HG03469 (cell line): ENCODE results near the gene IGLL1.
"Not testable (repeated sequence)": the region's sequence is repeated elsewhere in the genome, so short reads cannot be mapped to it uniquely, and the experiment has no call there.

Experiments used
- ATAC-seq: cut with Tn5 transposase; IDR thresholded peaks from one replicate; pipeline ENCODE4 v1.9.1; 2021; ENCODE audit warnings: mild to moderate bottlenecking, moderate library complexity, moderate number of reproducible peaks; ENCODE audit not compliant: unreplicated experiment

IGLL1 gene

DNA sequence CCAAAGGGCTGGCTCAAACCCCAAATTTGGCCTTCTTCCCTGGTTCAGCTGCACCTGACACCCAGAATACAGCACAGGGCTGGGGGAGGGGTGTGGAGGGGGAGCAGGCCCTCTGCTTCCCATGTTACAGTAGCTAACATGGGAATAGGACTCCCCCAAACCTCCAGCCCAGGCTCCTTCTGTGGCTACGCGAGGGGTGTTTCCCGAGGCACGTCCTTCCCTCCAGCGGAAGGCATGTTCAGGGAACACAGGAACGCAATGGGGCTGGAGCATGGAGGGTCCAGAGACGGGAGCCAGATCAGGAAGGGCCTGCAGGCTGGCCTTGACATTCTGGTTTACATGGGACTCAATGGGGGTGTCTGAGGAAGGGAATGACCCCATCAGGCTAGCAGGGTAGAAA lies 11.8 kb upstream of the IGLL1 start:
- ATAC-seq: no peak

DNA sequence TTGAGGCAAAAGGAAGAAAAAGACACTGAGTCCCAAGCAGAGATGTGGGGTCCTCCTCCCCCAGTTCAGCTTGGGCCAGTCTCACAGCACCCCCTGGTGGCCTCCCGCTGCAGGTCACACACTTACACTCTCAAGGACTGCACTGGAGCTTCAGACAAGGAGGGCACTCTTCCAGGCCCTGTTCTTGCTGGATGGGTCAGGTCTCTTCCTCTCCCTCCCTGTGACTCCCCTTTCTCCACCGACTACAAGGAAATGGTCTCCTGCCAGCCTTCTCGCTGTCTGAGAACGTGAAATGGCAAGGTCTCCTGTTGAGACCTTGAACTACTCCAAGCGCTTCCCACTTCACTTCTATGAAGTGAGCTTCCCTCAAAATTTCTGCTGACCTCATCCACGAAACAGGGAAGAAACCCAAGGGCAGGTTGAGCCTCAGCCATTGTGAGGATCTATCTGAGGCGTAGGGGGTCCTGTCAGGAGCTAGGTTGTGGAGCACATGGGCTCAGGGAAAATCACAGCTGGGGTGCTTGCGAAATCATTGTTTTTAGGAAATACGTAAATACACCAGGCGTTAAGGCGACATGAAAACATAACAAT lies 11.2 kb upstream of the IGLL1 start:
- no peak for ATAC-seq

DNA sequence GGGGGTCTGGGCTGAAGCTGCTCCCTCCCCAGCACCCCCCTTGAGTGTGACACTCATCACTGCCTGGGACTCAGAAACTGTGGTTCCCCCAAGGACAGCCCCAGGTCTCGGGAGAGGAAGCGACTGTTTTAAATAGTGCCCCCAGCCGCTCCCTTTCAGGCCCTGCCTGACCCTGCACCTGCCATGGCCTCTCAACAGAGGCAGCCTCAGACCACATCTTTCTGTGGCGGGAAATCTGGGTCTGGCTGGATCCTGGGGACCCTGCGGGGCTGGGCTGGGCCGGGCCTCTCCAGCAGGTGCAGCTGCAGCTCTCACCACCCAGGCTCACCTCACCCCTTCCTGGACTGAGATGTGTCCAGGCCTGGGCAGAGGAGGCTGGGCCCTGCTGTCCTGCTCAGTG lies 3.7 kb upstream of the IGLL1 start:
- ATAC-seq: no peak

DNA sequence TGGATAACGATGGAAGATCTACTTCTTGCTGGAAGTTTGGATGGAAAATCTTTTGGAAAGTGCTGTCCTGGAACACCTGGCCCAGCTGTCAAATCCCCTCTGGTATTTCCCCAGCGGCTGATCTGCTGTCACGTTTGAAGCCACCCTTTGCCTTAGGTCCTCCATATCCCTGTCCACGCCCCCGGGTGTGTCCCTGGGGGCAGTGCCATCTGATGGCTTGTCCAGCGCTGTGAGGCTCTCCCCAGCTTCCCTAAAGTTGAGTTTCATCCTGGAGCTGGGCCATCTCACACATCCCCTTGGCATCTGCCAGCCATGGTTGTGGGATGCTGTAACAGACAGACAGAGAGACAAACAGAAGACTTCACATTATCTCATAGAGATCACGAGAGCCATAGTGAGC lies 3.1 kb upstream of the IGLL1 start:
- ATAC-seq: no peak

DNA sequence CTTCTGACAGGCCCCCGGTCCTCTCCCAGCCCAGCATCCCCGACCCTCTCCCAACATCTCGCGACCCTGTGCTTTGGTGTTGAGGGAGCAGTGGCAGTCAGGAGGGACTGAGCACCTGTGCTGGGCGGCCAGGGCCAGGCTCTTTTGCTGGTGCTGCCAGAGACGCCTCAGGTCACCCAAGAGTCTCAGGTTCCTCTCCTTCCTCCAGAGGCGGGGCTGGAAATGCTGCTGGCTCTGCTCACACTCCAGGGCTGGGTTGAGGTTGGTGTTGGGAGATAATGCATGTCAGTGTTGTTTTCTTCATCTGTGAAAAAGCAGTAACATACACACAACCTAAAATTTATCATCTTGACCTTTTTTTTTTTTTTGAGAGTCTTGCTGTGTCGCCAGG lies 1.2 kb upstream of the IGLL1 start:
- ATAC-seq: no peak

DNA sequence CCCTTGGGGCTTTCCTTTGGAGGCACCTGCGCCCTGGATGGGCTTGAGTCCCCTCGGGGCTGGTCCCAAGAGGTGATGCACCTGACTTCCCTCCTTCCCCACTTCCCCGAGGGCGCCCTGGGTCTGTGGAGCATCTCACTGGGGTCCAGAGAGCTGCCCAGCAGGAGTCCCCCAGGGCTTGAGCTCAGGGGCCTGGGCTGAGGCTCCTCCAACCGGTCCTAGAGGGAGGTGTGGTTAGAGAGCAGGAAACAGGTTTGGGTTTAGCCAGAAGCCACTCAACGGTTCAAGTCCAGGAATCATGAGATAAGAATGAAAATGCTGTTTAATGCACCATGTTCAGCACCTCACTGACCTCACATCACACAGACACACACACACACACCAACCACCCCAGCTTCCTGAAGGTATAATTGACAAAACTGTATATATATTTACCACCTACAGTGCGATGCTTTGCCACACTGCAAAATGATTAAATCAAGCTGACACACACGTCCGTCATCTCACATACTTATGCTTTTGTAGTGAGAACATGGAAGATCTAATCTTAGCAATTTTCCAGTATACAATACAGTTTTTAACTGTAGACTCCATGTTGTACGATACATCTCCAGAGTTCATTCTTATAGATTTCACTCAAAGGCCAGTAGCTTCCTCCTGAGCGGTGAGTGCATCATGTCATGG lies 628 bp upstream of the IGLL1 start:
- ATAC-seq: no peak

DNA sequence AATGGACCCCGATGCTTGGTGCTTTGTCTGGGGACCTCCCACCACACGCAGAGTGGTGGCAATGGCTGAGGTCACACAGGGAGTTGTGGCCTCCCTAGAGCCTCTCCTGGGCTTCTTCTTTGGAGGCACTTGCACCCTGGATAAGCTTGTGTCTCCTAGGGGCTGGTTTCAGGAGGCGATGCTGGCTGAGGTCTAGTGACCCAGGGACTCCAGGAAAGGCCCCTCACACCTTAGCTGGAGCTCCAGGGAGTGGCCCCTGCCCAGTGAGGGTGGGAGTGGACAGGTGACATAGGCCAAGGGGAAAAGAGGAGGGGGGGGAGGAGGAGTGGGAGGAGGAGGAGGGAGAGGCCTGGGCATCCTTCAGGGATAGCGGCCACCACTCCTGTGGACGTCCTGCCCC lies 810 bp downstream of the IGLL1 start:
- no peak for ATAC-seq

DNA sequence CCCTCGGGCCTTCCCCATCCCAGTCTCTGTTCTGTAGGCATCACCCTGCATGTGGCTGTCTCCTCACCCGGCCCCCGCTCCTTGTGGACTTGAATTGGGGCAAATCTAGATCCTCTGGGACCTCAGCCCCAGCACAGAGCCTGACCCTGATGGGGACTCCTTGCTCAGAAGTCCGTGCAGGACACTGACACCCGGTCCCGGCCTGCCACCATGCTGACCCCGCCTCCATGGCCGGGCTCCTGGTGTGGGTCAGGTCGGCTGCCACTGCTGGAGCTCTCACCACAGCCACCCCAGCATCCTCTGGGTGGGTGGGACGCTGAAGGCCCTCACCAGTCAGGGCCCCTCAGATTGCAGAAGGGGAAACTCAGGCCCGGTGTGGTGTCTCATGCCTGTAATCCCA lies 1.8 kb downstream of the IGLL1 start:
- ATAC-seq: no peak

DNA sequence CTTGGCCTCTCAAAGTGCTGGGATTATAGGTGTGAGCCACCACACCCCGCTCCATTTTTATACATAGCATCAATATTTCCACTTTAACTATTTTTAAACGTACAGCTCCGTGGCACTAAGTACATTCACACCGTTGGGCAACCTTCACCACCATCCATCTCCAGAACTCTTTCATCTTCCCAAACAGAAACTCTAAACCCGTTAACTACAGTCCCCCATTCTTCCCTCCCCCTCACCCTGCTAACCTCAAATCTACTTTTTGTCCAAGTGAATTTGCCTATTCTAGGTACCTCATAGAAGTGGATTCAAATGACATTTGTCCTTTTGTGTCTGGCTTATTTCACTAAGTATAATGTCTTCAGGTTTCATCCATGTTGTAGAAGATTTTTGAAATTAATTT lies 3.4 kb downstream of the IGLL1 start:
- ATAC-seq: no peak

DNA sequence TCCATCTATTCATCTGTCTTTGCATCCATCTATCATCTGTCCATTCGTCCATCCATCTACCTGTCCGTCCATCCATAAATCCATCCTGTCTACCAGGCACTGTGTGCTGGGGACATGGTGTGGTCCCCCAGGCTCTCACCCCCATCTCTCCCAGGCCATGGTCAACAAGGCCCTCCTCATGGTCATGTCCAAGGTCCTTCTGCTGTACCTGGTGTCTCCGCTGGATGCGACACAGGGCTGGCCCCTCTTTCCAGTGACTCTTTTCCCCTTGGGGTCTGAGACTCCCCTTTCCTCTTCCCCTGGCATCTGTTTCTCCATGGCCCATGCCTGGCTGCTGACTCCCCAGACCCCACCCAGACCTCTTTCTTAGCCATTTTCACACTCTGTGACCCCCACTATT lies 4.5 kb downstream of the IGLL1 start:
- ATAC-seq: no peak

DNA sequence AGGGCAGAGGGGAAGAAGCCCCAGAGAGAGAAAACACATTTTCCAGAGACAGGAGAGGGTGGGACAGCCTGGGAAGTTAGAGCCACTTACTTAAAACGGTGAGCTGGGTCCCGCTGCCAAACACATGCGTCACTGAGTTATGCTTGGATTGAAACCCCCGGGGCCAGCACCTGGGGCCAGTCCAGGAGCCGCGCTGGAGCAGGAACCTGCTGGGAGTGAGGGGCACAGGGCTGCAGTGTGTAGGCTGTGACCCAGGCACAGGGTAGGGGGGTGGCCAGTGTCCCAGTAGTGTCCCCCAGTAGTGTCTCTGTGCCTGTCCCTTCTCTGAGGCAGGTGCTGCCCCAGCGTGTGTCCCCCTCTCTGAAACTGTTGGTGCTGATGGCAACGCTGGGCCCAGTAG lies 5.2 kb downstream of the IGLL1 start:
- no peak for ATAC-seq

DNA sequence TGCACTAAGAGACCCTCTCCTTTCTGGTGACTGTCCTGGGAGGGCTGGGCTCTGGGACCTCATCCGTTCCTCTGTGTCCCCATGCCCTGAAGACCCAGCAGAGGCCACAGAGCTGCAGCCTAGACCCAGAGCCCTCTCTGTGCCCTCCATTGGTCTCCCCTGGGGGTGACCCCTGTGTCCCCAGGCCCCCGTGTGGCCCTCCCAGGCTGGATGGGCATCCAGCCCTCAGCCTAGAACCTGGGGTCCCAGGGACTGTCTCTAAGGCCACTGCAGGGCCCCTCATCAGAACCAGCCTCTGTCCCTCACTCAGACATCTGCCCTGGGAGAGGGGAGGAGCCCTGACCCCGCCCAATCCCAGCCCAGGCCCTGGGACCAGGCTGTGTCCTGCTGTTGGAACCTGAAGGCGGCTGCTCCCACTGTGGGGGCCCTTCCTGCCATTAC lies 5.7 kb downstream of the IGLL1 start:
- no peak for ATAC-seq

DNA sequence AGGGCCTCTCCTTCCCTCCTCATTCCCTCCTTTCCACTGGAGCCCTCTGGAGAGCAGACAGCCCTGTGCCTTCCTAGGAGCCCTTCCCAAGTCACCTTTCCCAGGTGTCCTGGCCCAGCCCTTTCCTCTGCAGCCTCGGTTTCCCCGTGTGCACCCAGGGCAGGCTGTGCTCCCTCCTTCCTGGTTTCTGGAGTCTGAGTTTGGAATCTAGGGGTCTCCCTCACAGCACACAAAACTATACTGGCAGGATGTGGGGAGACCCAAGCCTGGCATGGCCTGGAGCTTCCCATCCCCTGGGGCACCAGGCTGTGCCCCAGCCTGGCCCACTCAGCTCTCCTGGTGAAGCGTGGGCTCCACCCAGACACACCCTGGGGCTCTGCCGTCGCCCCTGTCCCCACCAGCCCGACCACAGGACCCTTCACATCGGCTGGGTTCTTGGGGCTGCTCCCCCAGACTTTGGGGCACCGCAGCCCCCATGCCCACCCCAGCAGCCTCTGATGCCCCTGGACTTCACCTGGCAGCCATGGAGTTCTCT lies 6.3 kb downstream of the IGLL1 start:
- not testable (repeated sequence) for ATAC-seq

DNA sequence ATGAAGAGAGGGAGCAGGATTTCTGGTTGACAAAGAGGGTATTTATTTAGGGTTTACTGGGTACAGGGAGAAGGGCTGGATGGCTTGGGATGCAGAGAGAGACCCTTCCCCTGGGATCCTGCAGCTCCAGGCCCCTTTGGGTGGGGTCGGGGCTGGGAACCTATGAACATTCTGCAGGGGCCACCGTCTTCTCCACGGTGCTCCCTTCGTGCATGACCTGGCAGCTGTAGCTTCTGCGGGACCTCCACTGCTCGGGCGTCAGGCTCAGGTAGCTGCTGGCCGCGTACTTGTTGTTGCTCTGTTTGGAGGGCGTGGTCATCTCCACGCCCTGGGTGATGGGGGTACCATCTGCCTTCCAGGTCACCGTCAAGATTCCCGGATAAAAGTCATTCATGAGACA lies 7.0 kb downstream of the IGLL1 start:
- ATAC-seq: not testable (repeated sequence)

DNA sequence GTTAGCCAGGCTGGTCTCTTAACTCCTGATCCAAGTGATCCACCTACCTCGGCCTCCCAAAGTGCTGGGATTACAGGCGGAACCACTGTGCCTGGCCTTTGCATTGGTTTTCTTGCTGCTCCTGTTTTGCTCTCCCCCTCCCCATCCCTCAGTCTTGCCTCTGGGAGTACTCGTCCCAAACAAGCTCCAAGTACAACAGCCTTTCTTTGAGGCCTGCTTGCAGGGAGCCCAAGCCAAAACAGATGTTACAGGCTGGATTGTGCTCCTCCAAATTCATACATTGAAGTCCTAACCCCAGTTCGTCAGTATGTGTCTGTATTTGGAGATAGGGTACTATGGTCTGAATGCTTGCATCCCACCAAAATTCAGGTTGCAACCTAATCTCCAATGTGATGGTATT lies 8.6 kb downstream of the IGLL1 start:
- no peak for ATAC-seq

DNA sequence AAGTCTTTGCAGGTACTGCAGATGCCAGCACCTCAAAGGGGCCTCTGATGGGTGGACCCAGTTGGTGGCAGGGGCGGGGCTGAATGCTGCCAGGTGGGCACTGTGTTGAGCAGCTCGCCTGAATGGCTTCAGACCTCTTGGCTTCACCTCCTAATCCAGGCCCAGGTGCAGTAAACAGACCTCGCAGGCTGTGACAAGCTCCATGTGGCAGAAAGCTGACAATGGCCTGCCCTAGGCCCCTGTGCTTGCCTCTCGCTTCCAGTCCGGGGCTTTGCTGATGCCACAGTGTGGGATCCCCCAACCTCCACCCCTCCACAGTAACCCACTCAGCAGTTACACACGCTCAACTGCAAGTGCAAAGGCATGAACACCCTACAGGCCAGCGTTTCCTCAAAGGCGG lies 9.4 kb downstream of the IGLL1 start:
- ATAC-seq: no peak

DNA sequence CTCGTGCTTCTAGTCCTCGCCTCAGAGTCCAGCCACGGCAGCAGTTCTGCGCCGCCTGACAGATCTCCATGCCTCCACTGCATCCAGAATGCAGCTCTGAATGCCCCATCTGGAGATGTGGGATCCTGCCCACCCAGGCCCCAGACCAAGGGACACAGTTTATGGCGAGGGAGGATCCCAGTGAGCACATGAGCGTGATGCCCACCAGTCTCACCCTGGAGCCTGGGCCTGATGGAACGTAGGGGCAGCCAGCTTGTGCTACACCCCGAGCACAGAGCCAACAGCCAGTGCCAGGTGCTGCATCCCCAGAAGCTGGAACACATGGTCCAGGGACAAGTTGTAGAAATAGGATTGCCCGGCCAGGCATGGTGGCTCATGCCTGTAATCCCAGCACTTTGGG lies 10.4 kb downstream of the IGLL1 start:
- ATAC-seq: no peak

DNA sequence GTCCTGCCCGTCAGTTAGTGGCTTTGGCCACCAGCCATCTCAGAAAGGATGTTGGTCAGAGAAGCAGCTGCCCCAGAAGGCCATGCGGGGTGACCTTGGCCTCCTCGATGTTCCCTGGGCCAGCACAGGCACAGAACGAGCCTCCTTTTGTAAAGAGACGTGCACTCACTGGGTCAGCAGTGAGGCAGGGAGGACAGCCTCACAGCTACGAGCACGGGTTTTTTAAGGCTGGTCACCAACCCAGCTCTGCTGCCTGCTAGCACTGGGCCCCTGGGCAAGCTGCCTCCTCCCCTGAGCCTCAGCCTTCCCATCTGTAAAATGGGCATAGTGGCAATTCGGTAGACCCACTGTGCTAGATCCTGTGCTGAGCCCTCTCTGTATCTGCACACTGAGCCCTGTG lies 10.8 kb downstream of the IGLL1 start:
- no peak for ATAC-seq

DNA sequence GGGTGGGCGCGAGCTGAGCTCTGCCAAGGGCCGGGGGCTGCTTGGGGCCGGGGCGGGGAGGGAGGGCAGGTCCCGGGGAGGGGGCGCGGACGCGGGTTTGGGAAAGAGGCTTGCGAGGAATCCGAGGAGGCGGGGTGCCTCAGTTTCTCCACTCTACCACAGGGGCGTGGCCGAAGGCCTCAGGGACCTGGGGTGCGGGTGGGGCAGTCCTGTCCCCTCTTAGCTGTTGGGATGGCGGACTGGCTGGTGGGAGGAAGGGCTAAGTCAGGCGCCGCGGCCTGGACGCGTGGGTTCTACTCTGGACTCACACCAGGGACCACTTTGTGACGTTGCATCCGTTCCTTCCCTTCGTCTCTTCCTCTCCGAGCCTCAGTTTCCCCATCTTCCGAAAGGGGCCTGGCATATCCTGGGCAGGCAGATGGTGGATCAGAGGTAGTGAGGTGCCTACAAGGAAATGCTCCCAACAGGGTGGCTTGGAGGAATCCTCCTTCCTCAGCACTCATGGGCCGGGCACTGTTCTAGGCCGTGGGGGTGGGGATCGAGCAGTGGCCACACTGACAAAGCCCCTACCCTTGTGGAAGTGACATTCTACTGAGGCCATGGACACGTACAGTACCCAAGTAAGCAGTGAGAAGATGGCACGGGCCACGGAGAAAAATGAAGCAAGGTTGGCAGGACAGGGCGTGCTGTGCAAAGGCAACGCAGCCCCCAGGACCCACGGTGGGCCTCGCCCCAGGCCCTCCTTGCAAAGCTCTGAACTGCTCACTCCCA lies 13.2 kb downstream of the IGLL1 start:
- no peak for ATAC-seq

DNA sequence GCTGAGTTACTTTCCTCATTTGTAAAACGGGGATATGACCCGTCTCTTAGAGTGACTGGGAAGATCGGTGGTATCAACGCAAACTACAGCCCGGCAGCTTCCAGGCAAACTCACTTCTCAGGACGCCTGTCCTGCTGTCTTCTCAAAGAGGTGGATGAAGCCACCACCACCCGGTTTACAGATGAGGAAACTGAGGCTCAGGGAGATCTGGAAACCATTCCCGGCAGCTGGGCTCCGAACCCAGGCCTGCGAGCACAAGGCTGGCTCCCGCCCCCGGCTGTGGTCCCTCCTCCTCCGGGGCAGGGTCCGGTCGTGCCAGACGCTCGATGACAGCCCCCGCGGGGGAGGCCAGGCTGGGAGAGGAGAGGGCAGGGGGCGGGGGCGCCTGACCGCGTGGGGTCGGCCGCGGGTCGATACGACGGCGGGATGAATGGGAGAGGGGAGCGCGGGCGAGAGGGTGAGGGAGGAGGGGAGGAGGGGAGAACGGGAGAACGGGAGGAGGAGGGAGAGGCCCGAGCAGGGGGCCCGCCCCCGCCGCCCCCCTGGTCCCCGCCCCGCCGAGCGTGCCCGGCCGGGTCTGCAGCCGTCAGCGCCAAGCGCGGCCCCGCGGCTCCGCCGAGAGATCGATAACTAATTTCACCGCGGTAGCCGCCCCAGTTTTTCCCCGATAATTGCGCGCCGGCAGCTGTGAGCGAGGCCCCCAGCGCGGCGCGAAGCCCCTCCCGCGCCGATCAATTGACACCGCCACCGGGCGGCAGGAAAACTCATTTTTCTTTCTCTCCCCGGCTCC lies 14.0 kb downstream of the IGLL1 start:
- no peak for ATAC-seq

DNA sequence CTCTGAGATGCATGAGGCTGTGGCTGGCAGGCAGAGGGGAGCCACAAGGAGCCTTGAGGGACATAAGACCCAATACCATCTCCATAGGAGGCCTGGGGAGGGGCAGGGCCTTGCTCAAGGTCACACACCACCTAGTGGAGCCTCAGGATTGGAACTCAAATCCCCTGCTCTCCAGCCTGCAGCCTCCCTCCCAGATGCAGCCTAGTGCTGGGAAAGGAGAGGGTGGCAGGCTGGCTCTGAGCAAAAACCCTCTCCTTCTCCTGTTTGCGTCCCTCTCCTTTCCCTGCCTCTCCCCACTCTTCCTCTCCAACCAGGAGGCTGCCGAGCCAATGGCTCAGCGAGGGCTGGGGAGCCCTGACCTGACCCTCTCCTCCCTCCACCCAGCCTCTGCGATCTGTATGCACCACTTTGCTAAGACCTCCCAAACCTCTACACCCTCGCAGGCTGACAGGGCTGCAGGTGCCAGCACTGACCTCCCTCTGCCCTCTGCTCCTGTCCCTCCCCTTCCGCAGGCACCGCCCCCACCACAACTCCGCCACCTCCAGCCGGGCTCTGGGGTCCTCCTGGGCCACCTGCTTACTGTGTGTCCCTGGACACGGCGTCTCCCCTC lies 14.7 kb downstream of the IGLL1 start:
- ATAC-seq: no peak
